CD4-positive, alpha-beta T cell treated with Interleukin-6 at 100 ng/mL for 8 hours (primary cell): ENCODE measurements around the gene SREK1IP1.
"Not testable (repeated sequence)": the region's sequence is repeated elsewhere in the genome, so short reads cannot be mapped to it uniquely, and the experiment has no call there.

Source experiments
- DNase-seq: peaks from one replicate; pipeline ENCODE4 v3.0.0-alpha.2; 2020; ENCODE audit warnings: mixed read lengths, low spot score

Gene SREK1IP1

DNA sequence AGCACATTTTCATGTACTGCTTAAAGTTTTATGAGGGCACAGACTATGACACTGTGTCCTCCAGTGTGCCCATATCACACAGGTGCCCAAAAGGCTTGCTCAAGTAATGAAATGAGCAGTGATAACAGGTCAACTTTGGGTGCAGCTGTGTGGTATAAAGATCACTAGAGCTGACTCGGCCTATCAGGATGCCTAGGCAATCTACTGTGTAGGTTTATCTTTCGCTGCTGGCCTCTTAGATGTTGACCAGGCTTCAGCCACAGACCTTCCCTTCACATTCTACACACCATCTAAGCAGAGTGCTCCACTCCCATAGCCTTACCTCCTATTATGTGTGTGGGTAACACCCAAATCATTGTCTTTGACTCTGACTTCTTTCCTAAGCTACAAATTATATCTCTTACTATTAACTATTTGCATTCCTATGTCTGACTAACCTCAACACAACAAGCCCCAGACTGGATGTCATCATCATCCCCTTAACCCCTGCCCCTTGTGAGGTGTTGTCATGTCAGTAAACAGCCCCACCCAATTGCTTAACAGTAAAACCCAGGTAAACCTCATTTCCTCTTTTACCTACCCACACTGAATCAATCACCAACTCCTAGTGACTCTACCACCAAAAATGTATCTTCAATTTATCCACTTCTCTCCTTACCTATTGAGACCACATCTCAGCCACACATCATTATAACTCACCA is 2.5 kb downstream of the SREK1IP1 start:
- DNase-seq: no peak

DNA sequence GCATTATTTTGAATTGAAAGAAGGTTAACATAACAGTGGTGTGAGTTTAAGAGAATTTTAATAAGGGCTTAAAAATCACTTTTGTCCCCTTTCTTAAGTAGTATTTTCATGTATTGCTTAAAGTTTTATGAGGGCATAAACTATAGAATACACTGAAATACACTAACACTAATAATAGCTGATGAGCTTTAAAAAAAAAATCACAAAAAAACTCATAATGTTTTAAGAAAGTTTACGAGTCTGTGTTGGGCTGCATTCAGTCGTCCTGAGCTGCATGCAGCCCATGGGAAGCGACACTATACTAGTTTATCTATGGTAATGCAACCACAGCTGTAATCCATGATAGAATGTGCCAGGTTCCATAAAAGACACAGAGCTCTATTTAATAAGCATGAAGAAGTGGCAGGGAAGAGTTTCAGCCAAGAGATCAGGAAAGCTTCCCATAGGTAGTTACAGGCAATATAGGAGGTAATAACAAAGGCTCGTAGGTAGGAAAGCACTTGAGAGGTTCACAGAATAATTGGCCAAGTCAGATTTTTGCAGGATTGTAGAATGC is 4.5 kb downstream of the SREK1IP1 start:
- DNase-seq: no peak

DNA sequence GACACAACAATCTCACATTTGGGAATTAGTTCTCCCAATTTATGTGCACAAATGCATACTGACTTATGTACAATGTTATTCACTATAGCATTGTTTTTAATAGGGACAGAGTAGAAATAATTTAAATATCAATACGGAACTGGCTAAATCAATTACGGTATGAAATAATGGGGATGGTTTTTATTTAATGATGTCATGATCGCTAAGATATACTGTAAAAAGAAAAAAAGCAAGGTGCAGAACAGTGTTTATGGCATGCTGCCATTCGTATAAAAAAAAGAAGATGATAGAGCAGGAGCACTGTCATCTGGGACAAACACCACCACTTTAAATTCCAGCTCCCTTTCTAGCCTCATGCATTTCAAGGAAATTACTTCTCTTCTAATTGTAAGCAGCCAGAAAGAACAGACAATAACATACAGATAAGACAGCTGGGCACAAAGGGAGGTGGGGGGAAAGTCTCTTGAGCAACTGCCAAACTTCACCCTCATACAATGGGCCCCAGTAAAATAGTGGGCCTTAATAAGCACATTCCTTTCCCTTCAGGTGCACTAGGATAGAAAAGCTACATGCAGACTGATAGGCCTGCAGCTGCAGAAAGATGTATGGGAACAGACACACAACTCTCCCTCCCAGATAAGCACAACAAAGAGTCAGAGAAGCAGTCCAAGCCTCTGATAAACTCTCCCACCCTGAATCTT is 8.4 kb downstream of the SREK1IP1 start:
- no peak for DNase-seq

DNA sequence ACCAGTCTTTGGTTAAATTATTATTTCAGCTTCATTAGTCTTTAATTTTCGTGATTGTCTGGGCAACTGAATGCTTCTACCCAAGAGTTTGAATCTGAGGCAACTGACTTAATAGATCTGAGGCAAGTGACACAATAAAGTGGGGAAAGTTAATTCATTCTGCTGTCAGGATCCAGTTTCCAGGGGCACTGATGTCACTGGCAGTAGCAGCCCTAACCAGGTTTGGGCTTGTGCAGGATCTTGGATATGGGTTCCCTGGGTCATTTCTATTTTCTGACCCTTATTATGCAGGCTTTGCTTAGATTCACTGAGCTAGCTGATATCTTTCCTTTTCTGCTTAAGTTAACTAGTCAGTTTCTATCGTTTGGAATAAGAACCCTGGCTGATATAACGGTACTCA is 9.6 kb downstream of the SREK1IP1 start:
- no peak for DNase-seq

DNA sequence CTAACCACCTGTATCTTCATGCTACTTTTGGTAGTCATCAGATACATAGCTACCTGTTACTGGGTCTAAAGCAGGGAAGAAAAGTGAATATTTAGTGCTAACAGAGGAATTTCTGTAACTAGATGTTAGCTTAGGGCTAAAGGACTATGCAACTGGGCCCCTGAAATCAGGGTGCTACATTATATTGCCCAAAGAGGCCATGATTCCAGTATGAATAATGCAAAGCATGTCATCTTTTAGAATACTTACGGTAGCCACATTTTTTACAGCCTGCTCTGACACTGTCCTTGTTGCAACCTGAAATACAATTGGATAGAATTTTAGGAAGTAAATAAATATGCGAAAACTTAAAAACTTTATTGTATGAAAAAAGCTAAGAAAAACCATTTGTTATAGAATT is 14.4 kb downstream of the SREK1IP1 start:
- no peak for DNase-seq

DNA sequence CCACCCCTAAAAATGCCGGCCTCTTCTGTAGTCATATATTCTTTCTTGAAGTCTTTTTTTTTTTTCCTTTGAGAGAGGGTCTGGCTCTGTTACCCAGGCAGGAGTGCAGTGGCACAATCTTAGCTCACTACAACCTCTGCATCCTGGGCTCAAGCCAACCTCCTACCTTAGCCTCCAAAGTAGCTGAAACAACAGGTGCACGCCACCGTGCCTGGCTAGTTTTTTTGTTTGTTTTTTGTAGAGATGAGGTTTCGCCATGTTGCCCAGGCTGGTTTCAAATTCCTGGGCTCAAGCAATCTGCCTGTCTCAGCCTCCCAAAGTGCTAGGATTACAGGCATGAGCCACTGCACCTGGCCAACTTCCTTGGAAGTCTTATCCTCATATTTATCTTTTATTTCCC is 19.1 kb downstream of the SREK1IP1 start:
- DNase-seq: no peak

DNA sequence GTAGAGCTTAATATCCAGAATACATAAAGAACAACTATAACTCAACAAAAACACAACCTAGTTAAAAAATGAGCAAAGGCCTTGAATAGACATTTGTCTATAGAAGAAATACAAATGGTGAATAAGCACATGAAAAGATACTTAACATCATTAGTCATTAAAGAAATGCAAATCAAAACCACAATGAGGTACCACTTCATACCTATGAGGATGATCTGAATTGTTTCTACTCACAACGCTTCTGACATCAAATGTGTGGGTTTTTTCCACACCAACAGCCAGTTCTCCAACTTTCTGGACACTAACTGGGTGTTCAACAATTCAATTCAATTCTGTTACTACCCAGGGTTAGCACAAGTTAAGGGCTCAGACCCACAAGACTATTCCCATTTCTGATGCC is 22.0 kb downstream of the SREK1IP1 start:
- no peak for DNase-seq

DNA sequence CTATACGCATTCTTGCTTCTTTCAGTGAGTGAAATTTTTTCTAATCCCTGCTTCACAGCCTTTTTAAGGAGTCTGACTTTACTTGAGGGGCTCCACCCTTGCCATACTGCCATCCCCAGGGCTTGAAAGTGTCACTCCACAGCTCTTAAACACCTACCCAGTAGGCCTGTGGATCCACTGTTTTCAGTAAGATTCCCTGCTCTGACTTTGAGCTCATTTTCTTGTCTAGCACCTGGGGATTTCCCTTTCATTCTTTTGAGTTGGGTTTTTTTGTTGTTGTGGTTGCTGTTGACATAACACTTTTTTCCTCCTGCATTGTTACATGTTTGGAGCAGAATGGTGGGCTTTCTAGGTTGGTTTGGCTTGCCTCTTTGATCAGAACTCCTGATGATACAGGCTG is 23.6 kb downstream of the SREK1IP1 start:
- no peak for DNase-seq

DNA sequence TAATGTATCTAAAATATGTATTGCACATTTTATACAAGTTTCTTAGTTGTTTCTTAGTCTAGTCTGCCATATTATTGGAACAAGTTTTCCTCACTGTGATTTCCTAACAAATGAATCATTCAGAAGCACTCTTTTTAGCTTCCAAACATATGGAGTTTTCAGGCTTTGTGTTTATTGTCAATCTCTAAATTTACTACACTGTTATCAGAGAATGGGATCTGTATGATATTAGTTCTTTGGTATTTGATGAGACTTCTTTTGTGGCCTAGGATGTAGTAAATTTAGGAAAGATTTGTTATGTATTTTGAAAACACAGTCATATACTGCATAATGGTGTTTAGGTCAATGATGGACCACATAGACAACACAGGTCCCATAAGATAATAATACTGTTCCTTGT is 25.7 kb downstream of the SREK1IP1 start:
- DNase-seq: no peak

DNA sequence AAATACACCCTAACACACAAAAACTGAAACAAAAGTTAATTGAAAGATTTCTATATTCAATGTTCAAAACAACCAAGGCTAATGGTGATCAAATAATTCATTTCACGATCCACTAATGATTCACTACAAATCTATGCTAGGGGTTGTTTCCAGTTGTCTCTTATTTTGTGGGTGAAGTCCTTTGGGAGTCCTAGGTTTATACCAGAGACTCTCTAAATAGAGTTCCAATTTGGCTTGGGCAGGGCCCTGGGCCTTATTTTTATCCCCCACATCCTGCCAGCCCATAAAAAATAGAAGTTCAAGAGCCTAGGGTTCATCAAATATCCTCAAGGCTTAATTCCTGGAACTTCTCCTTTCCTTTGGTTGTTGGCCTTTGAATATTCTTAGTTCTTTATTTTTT is 26.1 kb downstream of the SREK1IP1 start:
- DNase-seq: no peak

DNA sequence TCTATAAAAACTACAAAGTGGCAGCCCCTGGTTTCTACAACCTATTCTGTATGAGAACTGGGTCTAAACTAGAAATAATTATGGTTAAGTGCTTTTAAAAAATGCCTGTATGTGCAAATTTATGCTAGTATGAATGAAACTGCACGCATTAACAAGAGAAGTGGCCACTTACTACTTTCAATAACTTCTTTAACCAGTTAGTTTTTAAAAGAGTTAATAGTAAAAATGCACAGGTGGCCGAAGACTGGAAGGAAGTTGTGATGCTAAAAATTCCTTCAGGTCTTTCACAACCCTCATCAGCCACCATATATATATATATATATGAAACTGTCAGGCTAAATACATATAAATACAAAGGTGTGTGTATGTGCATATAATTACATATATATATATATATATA is 41.3 kb downstream of the SREK1IP1 start:
- no peak for DNase-seq

DNA sequence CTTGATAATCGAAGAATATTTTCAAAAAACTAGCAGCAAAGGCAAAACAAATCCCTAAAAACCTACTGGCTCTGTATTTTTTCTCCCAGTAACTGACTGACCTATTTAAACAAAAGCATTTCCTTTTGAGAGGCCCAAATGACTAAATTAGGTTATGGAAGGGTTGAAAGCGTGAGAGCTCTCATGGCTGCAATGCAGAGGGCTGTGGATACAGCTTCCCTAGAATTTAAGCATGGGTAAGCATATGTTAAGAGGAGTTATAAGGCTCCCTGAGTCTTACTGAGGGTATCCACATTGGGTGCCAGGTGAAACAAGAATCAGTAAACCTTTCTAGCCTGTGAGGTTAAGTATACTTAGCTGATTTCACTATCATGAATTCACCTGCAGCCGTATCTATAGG is 45.9 kb downstream of the SREK1IP1 start:
- DNase-seq: no peak

DNA sequence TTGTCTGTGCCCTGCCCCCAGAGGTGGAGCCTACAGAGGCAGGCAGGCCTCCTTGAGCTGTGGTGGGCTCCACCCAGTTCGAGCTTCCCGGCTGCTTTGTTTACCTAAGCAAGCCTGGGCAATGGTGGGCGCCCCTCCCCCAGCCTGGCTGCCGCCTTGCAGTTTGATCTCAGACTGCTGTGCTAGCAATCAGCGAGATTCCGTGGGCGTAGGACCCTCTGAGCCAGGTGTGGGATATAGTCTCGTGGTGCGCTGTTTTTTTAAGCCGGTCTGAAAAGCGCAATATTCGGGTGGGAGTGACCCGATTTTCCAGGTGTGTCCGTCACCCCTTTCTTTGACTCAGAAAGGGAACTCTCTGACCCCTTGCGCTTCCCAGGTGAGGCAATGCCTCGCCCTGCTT is 54.0 kb downstream of the SREK1IP1 start:
- DNase-seq: not testable (repeated sequence)

DNA sequence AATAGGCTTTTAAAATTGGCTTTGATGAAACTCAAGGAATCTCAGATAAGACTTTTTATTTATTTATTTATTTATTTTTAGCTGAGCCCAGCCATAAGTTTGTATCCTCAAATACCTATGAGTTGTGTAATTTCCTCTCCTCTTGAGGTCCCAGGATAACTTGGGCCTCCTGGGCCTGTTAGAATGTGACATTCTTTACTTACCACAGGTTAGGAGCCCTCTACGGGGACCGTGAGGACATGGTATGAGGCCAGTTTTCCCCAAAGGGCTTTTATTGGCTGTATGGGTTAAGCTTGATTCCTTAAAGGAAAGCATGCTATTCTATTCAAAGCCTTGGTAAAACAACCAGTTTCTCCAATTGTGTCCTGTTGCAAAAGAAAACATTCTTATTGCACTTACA is 61.3 kb downstream of the SREK1IP1 start:
- DNase-seq: no peak

DNA sequence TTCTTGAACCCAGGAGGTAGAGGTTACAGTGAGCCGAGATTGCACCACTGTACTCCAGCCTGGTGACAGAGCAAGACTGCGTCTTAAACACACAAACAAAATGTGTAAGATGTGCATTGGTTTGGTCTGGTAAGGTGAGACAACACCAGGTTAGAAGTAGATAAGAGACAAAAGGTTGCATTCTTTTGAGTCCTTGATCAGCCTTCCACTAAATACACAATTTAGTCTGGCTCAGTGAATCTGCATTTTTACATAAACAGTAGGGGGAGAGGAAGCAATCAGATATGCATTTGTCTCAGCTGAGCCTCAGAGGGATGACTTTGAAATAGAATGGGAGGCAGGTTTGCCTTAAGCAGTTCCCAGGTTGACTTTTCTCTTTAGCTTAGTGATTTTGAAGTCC is 62.4 kb downstream of the SREK1IP1 start:
- not testable (repeated sequence) for DNase-seq

DNA sequence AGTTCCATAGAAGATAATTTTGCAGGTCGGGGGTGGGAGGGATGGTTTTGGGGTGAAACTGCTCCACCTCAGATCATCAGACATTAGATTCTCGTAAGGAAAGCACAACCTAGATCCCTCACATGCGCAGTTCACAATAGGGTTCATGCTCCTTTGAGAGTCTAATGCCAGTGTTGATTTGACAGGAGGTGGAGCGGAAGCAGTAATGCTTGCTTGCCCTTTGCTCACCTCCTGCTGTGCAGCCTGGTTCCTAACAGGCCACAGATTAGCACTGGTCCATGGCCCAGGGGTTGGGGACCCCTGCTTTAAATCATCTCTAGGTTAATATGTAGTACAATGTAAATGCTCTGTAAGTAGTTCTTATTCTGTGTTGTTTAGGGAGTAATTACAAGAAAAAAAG is 67.7 kb downstream of the SREK1IP1 start:
- no peak for DNase-seq

DNA sequence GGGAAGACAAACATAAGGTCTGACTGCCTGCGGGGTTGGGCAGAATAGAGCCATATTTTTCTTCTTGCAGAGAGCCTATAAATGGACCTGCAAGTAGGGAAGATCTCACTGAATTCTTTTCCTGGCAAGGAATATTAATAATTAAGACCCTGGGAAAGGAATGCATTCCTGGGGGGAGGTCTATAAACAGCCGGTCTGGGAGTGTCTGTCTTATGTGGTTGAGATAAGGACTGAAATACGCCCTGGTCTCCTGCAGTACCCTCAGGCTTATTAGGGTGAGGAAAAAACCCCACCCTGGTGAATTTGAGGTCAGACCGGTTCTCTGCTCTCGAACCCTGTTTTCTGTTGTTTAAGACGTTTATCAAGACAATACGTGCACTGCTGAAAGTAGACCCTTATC is 72.1 kb downstream of the SREK1IP1 start:
- DNase-seq: not testable (repeated sequence)

DNA sequence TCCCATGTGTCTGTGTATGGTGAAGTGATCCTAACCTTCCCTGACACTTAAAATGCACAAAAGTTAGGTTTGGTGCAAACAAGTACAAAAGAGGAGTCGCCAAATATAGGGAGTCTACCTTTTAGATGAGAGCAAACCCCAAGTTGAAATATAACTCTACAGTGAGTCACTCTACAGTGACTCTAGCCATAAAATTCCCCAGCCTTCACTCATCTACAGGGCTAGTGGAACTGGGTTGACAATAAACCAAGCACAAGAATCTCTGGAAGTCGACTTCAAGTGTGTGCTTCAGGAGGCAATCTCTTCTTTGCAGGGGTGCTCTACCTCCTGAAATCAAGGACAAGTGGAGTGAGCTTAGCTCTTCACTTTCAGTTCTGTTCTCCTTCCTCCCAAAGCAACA is 74.9 kb downstream of the SREK1IP1 start:
- no peak for DNase-seq

DNA sequence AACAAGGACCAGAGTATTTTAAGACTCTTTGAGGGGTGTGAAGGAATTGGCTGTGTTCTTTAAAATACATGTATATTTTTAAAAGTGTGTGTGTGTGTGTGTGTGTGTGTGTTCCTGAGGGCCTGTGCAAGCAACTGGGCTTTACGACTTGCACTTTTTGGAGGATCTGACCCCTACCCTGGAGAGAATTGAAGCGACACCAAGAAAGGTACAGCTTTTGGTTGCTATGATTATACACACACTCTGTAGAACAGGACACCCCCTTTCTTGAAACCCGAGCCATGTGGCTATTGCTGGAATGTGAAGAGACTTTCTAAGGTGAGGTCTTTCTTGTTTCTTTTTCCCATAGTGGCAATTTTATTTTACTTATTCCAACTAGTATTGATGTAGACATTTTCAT is 77.2 kb downstream of the SREK1IP1 start:
- DNase-seq: no peak

DNA sequence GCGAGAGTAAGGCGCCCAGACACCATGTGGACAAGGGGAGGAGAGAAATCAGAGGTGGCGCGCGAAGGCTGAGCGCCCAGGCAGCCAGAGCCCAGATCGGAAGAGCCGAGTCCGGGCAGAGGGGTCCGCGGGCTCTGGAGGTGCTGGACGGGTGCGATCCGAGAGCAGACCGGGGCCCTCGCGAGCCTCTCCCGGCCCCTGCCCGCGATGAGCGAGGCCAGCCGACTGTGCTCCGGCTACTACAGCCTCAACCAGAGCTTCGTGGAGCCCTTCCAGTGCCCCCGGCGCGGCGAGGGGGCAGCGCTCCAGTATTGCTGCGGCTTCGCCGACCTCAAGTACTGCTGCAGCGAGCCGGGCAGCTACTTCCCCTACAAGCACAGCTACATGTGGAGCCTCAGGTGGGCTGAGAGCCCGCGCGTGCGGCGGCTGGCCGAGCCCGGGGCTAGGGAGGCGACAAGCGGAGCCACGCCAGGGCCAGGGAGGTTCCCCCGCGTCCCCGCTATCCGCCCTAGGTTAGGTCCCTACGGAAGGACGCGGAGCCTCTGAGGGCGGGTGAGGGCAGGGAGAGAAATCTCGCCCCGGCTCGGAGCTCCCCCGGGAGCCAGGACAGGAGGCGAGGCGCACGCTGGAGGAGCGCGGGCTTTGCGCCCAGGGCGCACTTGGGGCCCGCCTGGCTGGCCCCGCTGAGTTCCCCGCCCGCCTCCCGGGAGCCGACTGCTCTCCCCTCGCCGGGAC is 77.9 kb downstream of the SREK1IP1 start, which contains the start of gene SHISAL2B:
TSS of gene SHISAL2B (plus strand) at position 87 of the 735 bp plus-strand sequence. CDS start at position 208, 121 bp downstream.
- no peak for DNase-seq

DNA sequence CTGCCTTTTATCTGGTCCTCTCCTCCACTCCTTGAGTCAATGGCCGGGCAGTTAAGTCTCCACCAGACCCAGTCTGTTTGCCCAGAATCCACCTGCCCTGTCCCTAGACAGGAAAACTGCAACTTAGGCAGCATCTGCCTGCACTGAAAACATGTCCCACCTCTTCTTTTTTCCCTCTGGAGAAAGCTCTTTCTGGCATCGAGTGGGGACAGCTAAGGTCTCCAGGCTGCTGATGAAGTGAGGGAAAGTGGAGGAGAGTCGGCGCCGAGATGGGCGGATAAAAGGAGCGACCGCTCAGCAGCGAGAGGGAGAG is 78.4 kb downstream of the SREK1IP1 start:
- DNase-seq: no peak

DNA sequence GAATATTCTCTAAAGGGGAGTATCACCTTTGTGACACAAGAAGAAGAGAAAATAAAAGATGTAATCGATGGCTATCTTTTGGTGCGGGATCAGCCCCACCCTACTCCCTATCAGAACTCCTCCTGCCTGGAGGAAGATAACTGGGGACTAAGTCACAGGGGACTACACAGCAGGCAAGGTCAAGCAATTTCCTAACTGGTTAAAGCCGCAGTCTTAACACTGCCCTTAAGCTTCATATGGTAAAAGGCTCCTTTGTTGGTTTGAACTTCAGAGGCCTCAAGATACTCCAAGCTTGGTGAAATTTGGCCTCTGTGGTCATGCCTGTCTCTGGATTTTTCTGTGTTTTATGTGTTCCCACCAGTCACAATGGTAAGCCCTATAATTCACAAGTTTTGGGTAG is 79.5 kb downstream of the SREK1IP1 start:
- no peak for DNase-seq

DNA sequence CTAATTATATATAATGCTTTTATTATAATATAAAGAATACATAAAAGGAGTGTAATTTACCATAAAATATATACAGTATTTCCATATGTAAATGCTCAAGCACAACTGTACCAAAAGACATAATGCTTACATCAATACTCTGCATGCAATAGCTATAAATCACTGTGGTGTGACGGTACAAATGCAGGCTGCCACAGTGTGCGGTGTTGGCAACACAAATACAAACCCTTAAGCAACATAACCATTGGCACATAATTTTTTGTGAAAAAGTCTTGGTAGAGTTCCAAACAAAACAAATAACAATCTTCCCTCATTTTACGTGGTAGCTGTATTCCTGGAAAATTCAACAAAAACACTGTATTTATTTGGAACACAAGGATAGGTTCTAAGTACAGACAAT is 80.1 kb downstream of the SREK1IP1 start:
- DNase-seq: no peak
